ENCODE measurements around the gene DDAH1. TPM values are rescaled to one million over a fixed set of nuclear protein-coding genes. Genes with fewer than 3 reads are reported as not detected.

Gene DDAH1
- polyA plus RNA-seq, 1 donor from 2014 or later, result 42.7 TPM

GRCh38 chr1:85340427-85340826 is 124.5 kb downstream of the DDAH1 start:
- H3K27me3 ChIP-seq (ENCODE audit: insufficient read depth, low read depth, low read length), result no peaks in the 10 kb centered on the region
- no peaks in the 10 kb centered on the region for H3F3A ChIP-seq (ENCODE audit: insufficient read depth, low read length, poor library complexity, severe bottlenecking)
- no peaks in the 10 kb centered on the region for H3K9me2 ChIP-seq (ENCODE audit: insufficient read depth, low read length)
- H3K4me2 ChIP-seq (ENCODE audit: low read length), result no peak overlapping the region
- no peak overlapping the region for H2AFZ ChIP-seq (ENCODE audit: low read depth, low read length)
- no peaks in the 10 kb centered on the region for H3K36me3 ChIP-seq (ENCODE audit: insufficient read depth, low read length)
- no peaks in the 10 kb centered on the region for H4K20me1 ChIP-seq (ENCODE audit: insufficient read depth)
- no peak overlapping the region for H3K27ac ChIP-seq (ENCODE audit: low read length)
- no peak overlapping the region for H3K9ac ChIP-seq (ENCODE audit: low read length)
- no peaks in the 10 kb centered on the region for H3K9me3 ChIP-seq (ENCODE audit: low read length)
- no peak overlapping the region for H3K4me3 ChIP-seq (ENCODE audit: low read length)
- no peak for TF ChIP-seq EZH2 (IDR thresholded peaks at IDR 0.05; ENCODE audit: borderline replicate concordance, insufficient read depth, low read length, poor library complexity, severe bottlenecking)
- TF ChIP-seq CTCF (IDR thresholded peaks at IDR 0.05; ENCODE audit: poor library complexity, severe bottlenecking), result no peak
- no peak for TF ChIP-seq REST (IDR thresholded peaks at IDR 0.05; ENCODE audit: borderline replicate concordance)
- no peak for TF ChIP-seq EP300 (conservative IDR thresholded peaks at IDR 0.05; ENCODE audit: poor library complexity, severe bottlenecking)
- TF ChIP-seq MXI1 (conservative IDR thresholded peaks at IDR 0.05; ENCODE audit: poor library complexity, severe bottlenecking), result no peak
- TF ChIP-seq POLR2AphosphoS5 (IDR thresholded peaks at IDR 0.05), result no peak
- TF ChIP-seq SMC3 (conservative IDR thresholded peaks at IDR 0.05; ENCODE audit: poor library complexity), result no peak
- TF ChIP-seq RAD21 (conservative IDR thresholded peaks at IDR 0.05), result no peak
- no peak for TF ChIP-seq TAF1 (IDR thresholded peaks at IDR 0.05; ENCODE audit: low read depth)
- H3K79me2 ChIP-seq (replicated peaks; ENCODE audit: insufficient read depth, low read length), result no peaks in the 10 kb centered on the region

GRCh38 chr1:85339656-85340399 is 125.1 kb downstream of the DDAH1 start:
- no peaks in the 10 kb centered on the region for H3K9me2 ChIP-seq (ENCODE audit: insufficient read depth, low read length)
- no peaks in the 10 kb centered on the region for H3F3A ChIP-seq (ENCODE audit: insufficient read depth, low read length, poor library complexity, severe bottlenecking)
- no peaks in the 10 kb centered on the region for H4K20me1 ChIP-seq (ENCODE audit: insufficient read depth)
- no peaks in the 10 kb centered on the region for H3K79me2 ChIP-seq (replicated peaks; ENCODE audit: insufficient read depth, low read length)
- H3K36me3 ChIP-seq (ENCODE audit: insufficient read depth, low read length), result no peaks in the 10 kb centered on the region
- H3K4me3 ChIP-seq (ENCODE audit: low read length), result no peak overlapping the region
- no peaks in the 10 kb centered on the region for H3K9me3 ChIP-seq (ENCODE audit: low read length)
- H3K27ac ChIP-seq (ENCODE audit: low read length), result no peak overlapping the region
- no peak for TF ChIP-seq POLR2AphosphoS5 (IDR thresholded peaks at IDR 0.05)
- TF ChIP-seq EZH2 (IDR thresholded peaks at IDR 0.05; ENCODE audit: borderline replicate concordance, insufficient read depth, low read length, poor library complexity, severe bottlenecking), result no peak
- TF ChIP-seq REST (IDR thresholded peaks at IDR 0.05; ENCODE audit: borderline replicate concordance), result no peak
- TF ChIP-seq CTCF (IDR thresholded peaks at IDR 0.05; ENCODE audit: poor library complexity, severe bottlenecking), result no peak
- TF ChIP-seq SMC3 (conservative IDR thresholded peaks at IDR 0.05; ENCODE audit: poor library complexity), result no peak
- TF ChIP-seq MXI1 (conservative IDR thresholded peaks at IDR 0.05; ENCODE audit: poor library complexity, severe bottlenecking), result no peak
- TF ChIP-seq RAD21 (conservative IDR thresholded peaks at IDR 0.05), result no peak
- no peak for TF ChIP-seq EP300 (conservative IDR thresholded peaks at IDR 0.05; ENCODE audit: poor library complexity, severe bottlenecking)
- H3K4me2 ChIP-seq (ENCODE audit: low read length), result no peak overlapping the region
- H2AFZ ChIP-seq (ENCODE audit: low read depth, low read length), result no peak overlapping the region
- no peaks in the 10 kb centered on the region for H3K27me3 ChIP-seq (ENCODE audit: insufficient read depth, low read depth, low read length)
- H3K9ac ChIP-seq (ENCODE audit: low read length), result no peak overlapping the region

Measured in neural cell (in vitro differentiated cells).